ENCODE data around the gene HOOK2. TPM values are rescaled to one million over a fixed set of nuclear protein-coding genes. Genes with fewer than 3 reads are reported as not detected.

The HOOK2 gene
- polyA plus RNA-seq, 3 donors: 0.55 to 28.6 (median 1.1) TPM

DNA sequence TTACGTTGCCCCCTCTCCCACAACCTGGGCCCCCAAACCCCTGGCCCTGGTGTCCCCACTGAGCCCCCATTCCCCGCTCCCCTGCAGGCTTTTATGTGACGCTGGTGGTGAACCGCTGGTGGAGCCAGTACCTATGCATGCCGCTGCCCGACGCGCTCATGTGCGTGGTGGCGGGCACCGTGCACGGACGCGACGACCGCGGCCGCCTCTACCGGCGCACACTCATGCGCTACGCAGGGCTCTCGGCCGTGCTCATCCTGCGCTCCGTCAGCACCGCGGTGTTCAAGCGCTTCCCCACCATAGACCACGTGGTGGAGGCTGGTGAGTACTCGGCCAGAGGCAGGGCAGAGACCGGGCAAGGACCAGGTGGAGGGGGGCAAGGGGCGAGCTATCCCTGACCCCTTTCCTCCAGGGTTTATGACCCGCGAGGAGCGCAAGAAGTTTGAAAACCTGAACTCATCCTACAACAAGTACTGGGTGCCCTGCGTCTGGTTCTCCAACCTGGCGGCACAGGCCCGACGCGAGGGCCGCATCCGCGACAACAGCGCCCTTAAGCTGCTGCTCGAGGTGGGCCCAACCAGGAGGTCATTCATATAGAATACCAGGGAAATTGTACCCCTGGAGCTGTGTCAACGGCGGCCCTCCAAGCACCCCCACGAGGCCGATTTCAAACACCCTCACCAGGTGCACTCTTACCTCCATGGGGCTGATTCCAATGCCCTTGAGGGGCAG lies 20.7 kb downstream of the HOOK2 start:
- no peaks in the 10 kb centered on the region for H4K20me1 ChIP-seq (ENCODE audit: insufficient read depth, low read length)

DNA sequence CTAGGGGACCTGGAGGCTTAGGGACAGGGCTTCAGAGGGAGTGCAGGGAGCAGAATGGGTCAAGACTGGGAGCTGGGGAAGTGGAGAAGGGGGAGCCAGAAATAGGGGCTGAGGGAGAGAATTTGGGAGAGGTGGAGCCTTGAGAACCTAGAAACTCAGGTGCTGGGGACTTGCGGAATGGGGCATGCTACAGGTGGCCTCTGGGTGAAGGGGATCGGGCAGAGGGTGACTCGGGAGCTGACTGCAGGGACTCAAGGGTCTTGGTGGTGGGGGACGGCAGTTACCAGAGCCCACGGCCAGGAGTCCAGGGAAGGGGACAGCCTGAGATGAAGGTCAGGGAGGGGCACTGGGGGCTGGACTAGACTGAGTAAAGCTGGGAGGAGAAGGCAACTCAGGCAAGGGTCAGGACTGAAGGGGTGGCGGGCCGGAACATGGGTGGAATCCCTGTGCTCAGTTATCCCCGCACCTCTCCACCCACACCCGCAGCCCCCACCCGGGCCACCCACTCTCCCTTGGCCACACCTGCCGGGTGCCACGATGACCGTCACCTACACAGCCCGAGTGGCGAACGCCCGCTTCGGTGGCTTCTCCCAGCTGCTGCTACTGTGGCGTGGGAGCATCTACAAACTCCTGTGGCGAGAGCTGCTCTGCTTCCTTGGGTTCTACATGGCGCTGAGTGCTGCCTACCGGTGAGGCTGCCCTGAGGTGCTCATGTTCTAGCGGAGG lies 23.1 kb downstream of the HOOK2 start:
- Histone ChIP-seq H3K9me3 (replicated peaks in 1 of 2; ENCODE audit: control insufficient read depth in 1 of 2, insufficient read depth in 1 of 2, low read length in 2 of 2) (peaks cover 8 to 9% of the 10 kb centered on the region in 2 donors), H3K4me1 (ENCODE audit: control insufficient read depth in 1 of 2, insufficient read depth in 2 of 2, low read length in 2 of 2) (peaks cover 0 to under 1% of the 10 kb centered on the region in 2 donors), H3K4me2 (replicated peaks; ENCODE audit: extremely low read depth, low read length, poor library complexity, severe bottlenecking) (no peak overlapping the region), H2AFZ (ENCODE audit: insufficient read depth, low read depth, low read length, poor library complexity, severe bottlenecking) (no peak overlapping the region), H3K27me3 (ENCODE audit: control insufficient read depth in 2 of 2, insufficient read depth in 2 of 2, low read length in 2 of 2) (peaks cover 0 to 15% of the 10 kb centered on the region in 2 donors), H3K27ac (ENCODE audit: low read depth in 1 of 2, low read length in 2 of 2) (no peak overlapping the region), H4K20me1 (ENCODE audit: insufficient read depth, low read length) (no peaks in the 10 kb centered on the region), H3K79me2 (ENCODE audit: insufficient read depth, low read length) (no peaks in the 10 kb centered on the region), H3K4me3 (replicated peaks in 1 of 3; ENCODE audit: low read depth in 2 of 3, low read length in 3 of 3) (no peak overlapping the region), H3K9ac (ENCODE audit: insufficient read depth, low read length, poor library complexity, severe bottlenecking) (no peak overlapping the region), H3K36me3 (replicated peaks in 1 of 2; ENCODE audit: control insufficient read depth in 1 of 2, insufficient read depth in 2 of 2, low read length in 2 of 2) (peaks cover 8 to 11% of the 10 kb centered on the region in 2 donors)
- peaks cover 7 to 11% (median 9%) of the 10 kb centered on the region in 7 donors for H3K9me3 Mint-ChIP-seq
- intact Hi-C loops (cut with micrococcal nuclease): no loop called here
- TF ChIP-seq, protein P1, sequence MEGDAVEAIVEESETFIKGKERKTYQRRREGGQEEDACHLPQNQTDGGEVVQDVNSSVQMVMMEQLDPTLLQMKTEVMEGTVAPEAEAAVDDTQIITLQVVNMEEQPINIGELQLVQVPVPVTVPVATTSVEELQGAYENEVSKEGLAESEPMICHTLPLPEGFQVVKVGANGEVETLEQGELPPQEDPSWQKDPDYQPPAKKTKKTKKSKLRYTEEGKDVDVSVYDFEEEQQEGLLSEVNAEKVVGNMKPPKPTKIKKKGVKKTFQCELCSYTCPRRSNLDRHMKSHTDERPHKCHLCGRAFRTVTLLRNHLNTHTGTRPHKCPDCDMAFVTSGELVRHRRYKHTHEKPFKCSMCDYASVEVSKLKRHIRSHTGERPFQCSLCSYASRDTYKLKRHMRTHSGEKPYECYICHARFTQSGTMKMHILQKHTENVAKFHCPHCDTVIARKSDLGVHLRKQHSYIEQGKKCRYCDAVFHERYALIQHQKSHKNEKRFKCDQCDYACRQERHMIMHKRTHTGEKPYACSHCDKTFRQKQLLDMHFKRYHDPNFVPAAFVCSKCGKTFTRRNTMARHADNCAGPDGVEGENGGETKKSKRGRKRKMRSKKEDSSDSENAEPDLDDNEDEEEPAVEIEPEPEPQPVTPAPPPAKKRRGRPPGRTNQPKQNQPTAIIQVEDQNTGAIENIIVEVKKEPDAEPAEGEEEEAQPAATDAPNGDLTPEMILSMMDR (IDR thresholded peaks at IDR 0.05): no peak
- no peak for DNase-seq
- 97% methylated on average over 10 of the region's 23 CpGs for WGBS (ENCODE audit: insufficient coverage)
- H3K4me3 Mint-ChIP-seq: no peak overlapping the region
- peaks cover 12% of the 10 kb centered on the region in 2 donors for H3K36me3 Mint-ChIP-seq
- peaks cover 4% of the 10 kb centered on the region for H3K4me1 Mint-ChIP-seq
- peaks cover 22 to 36% (median 31%) of the 10 kb centered on the region in 3 donors for H3K27me3 Mint-ChIP-seq (ENCODE audit: low read depth in 3 of 3)
- no peak overlapping the region for H3K27ac Mint-ChIP-seq

More for the DNA sequence above, 20.7 kb downstream of the HOOK2 start:
- H3K4me1 ChIP-seq (ENCODE audit: control insufficient read depth in 1 of 2, insufficient read depth in 2 of 2, low read length in 2 of 2): peaks cover 4 to 8% of the 10 kb centered on the region in 2 donors
- H3K27me3 Mint-ChIP-seq (ENCODE audit: low read depth in 3 of 3): peaks cover 28 to 42% (median 28%) of the 10 kb centered on the region in 3 donors
- no peak overlapping the region for H3K4me2 ChIP-seq (replicated peaks; ENCODE audit: extremely low read depth, low read length, poor library complexity, severe bottlenecking)
- H2AFZ ChIP-seq (ENCODE audit: insufficient read depth, low read depth, low read length, poor library complexity, severe bottlenecking): no peak overlapping the region
- TF ChIP-seq, protein P1 (IDR thresholded peaks at IDR 0.05): no peak
- H3K9me3 Mint-ChIP-seq: peaks cover 0 to under 1% (median 0%) of the 10 kb centered on the region in 7 donors
- peaks cover 10% of the 10 kb centered on the region for H3K4me1 Mint-ChIP-seq
- no peak overlapping the region for H3K4me3 ChIP-seq (replicated peaks in 1 of 3; ENCODE audit: low read depth in 2 of 3, low read length in 3 of 3)
- WGBS (ENCODE audit: insufficient coverage): 70% methylated on average over 42 of the region's 50 CpGs
- no peaks in the 10 kb centered on the region for H3K9me3 ChIP-seq (replicated peaks in 1 of 2; ENCODE audit: control insufficient read depth in 1 of 2, insufficient read depth in 1 of 2, low read length in 2 of 2)
- no peaks in the 10 kb centered on the region for H3K36me3 Mint-ChIP-seq
- no peak overlapping the region for H3K9ac ChIP-seq (ENCODE audit: insufficient read depth, low read length, poor library complexity, severe bottlenecking)
- H3K27me3 ChIP-seq (ENCODE audit: control insufficient read depth in 2 of 2, insufficient read depth in 2 of 2, low read length in 2 of 2): peaks cover 0 to 19% of the 10 kb centered on the region in 2 donors
- no peak overlapping the region for H3K4me3 Mint-ChIP-seq
- H3K27ac Mint-ChIP-seq: no peak overlapping the region
- no peak overlapping the region for H3K27ac ChIP-seq (ENCODE audit: low read depth in 1 of 2, low read length in 2 of 2)
- H3K79me2 ChIP-seq (ENCODE audit: insufficient read depth, low read length): no peaks in the 10 kb centered on the region
- intact Hi-C loops (cut with micrococcal nuclease): no loop called here
- no peaks in the 10 kb centered on the region for H3K36me3 ChIP-seq (replicated peaks in 1 of 2; ENCODE audit: control insufficient read depth in 1 of 2, insufficient read depth in 2 of 2, low read length in 2 of 2)
- no peak for DNase-seq

All from CD14-positive monocyte (primary cell).